ENCODE measurements around the gene RBM33. TPM values are rescaled to one million over a fixed set of nuclear protein-coding genes. Genes with fewer than 3 reads are reported as not detected.

RBM33 gene
- total RNA-seq, 2 experiments from 2014 or later = 82.7 to 84.8 TPM

GRCh38 chr7:155653803-155654202 is 9.3 kb downstream of the RBM33 start:
- peaks cover 39% of the 10 kb centered on the region for H3K36me3 Mint-ChIP-seq (ENCODE audit: low read depth)
- CTCF ChIA-PET = interaction anchor here (1.0 kb wide), 1 partner anchor 11 kb away, joined by 3 read pairs; no protein-coding TSS in a partner anchor
- H3K9me3 Mint-ChIP-seq = peaks cover 10% of the 10 kb centered on the region
- no peak overlapping the region for H3K27ac Mint-ChIP-seq
- no peaks in the 10 kb centered on the region for H3K27me3 Mint-ChIP-seq
- peaks cover 48% of the 10 kb centered on the region for H3K4me1 Mint-ChIP-seq
- no peak overlapping the region for H3K4me3 Mint-ChIP-seq
- no peak for DNase-seq
- POLR2A ChIA-PET = no interaction called here

DNA sequence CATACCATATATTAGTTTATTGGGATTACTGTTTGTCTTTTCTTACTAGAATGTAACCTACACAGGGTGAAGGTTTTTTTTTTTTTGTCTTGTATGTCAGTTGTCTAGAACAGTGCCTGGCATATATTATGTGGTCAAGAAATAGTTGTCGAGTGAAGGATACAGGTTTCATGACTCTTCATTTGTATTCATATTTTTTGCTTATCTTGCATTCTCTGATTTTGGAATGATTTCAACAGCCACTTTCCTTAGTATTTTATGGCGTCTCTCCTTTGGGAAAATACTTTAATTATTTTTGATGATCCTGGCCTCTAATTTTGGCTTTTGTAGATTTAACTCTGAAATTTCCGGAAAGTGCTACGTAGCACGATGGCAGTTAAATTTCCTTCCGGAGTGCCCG is 12.4 kb downstream of the RBM33 start:
- DNase-seq = no peak
- Mint-ChIP-seq H3K4me1 (peaks cover 49% of the 10 kb centered on the region), H3K9me3 (peaks cover 3% of the 10 kb centered on the region), H3K27me3 (no peaks in the 10 kb centered on the region), H3K27ac (no peak overlapping the region), H3K36me3 (ENCODE audit: low read depth) (peaks cover 34% of the 10 kb centered on the region), H3K4me3 (no peak overlapping the region)
- ChIA-PET POLR2A (no interaction called here), CTCF (interaction anchor here (0.6 to 1.1 kb wide), 2 partner anchors 24 to 1530 kb away, joined by 3 to 4 read pairs; no protein-coding TSS in a partner anchor)

DNA sequence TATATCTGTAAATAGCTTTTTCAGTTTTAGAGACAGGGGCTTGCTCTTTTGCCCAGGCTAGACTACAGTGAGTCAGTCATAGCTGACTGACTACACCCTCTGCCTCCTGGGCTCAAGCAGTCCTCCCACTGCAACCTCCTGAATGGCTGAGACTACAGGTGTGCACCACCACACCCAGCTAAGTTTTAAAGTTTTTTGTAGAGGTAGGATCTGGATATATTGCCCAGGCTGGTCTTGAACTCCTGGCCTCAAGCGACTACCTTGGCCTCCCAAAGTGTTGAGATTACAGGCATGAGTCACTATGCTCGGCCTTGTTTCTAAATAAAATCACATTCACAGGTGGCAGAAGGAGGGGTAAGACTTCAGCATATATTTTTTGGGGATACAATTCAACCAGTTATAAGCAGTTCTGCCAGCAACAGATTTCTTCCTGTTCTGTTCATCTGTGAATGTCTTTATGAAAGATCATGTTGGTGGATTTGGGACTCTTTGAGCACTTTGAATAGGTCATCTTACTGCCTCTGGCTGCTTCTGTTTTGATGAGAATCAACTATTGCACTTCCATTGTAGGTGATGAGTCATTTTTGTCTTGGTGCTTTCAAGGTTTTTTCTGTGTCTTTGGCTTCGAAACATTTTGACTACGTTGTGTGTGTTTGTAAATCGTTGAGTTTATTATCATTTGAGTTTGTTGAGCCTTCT is 15.7 kb downstream of the RBM33 start:
- Mint-ChIP-seq H3K27ac (no peak overlapping the region), H3K4me3 (no peak overlapping the region), H3K27me3 (no peaks in the 10 kb centered on the region), H3K4me1 (peaks cover 47% of the 10 kb centered on the region), H3K9me3 (peaks cover 3% of the 10 kb centered on the region), H3K36me3 (ENCODE audit: low read depth) (peaks cover 32% of the 10 kb centered on the region)
- CTCF ChIA-PET = interaction anchor here (1.0 kb wide), 1 partner anchor 12 kb away, joined by 5 read pairs; no protein-coding TSS in a partner anchor
- DNase-seq = no peak
- POLR2A ChIA-PET = no interaction called here

GRCh38 chr7:155660758-155661093 is 16.3 kb downstream of the RBM33 start:
- Mint-ChIP-seq H3K27ac (no peak overlapping the region), H3K4me1 (peaks cover 52% of the 10 kb centered on the region), H3K36me3 (ENCODE audit: low read depth) (peaks cover 37% of the 10 kb centered on the region), H3K4me3 (no peak overlapping the region), H3K9me3 (peaks cover 3% of the 10 kb centered on the region), H3K27me3 (no peaks in the 10 kb centered on the region)
- DNase-seq = no peak
- ChIA-PET POLR2A (no interaction called here), CTCF (no interaction called here)

- POLR2A ChIA-PET = interaction anchor here (1.0 kb wide), 1 partner anchor 13 kb away, joined by 3 read pairs; no protein-coding TSS in a partner anchor
- peaks cover 50% of the 10 kb centered on the region for H3K4me1 Mint-ChIP-seq
- CTCF ChIA-PET = interaction anchor here (0.5 to 0.8 kb wide), 4 partner anchors 18 to 337 kb away, joined by 3 to 7 read pairs (median 4); no protein-coding TSS in a partner anchor
- no peak overlapping the region for H3K4me3 Mint-ChIP-seq
- H3K27ac Mint-ChIP-seq = no peak overlapping the region
- no peaks in the 10 kb centered on the region for H3K27me3 Mint-ChIP-seq
- H3K36me3 Mint-ChIP-seq (ENCODE audit: low read depth) = peaks cover 42% of the 10 kb centered on the region
- H3K9me3 Mint-ChIP-seq = peaks cover 3% of the 10 kb centered on the region
- DNase-seq = no peak
Measured at GRCh38 chr7:155662343-155663043, 18.0 kb downstream of the RBM33 start.

DNA sequence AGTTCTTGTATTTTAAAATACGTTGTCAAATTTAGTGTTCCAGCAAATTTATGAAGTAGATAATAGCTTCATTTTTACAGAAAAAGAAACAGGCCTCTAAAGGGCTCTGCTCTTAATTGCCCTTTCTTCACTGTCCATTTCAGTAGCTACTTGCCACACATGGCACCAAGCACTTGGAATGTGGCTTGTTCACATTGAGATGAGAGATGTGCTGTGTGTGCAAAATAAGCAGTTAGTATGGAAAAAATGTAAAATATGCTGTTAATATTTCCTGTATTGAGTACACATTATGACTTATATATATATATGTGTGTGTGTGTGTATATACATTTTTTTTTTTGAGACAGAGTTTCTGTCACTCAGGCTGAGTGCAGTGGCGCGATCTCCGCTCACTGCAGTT is 19.5 kb downstream of the RBM33 start:
- Mint-ChIP-seq H3K27ac (no peak overlapping the region), H3K4me3 (no peak overlapping the region), H3K36me3 (ENCODE audit: low read depth) (peaks cover 43% of the 10 kb centered on the region), H3K9me3 (peaks cover 3% of the 10 kb centered on the region), H3K27me3 (no peaks in the 10 kb centered on the region), H3K4me1 (peaks cover 59% of the 10 kb centered on the region)
- ChIA-PET POLR2A (interaction anchor here (0.6 to 1.0 kb wide), 2 partner anchors 13 to 15 kb away, joined by 3 read pairs; no protein-coding TSS in a partner anchor), CTCF (interaction anchor here (1.2 kb wide), 1 partner anchor 60 kb away, joined by 3 read pairs; no protein-coding TSS in a partner anchor)
- no peak for DNase-seq

GRCh38 chr7:155665079-155665956 is 20.9 kb downstream of the RBM33 start:
- Mint-ChIP-seq H3K36me3 (ENCODE audit: low read depth) (peaks cover 36% of the 10 kb centered on the region), H3K4me1 (peaks cover 56% of the 10 kb centered on the region)
- no peak for DNase-seq

GRCh38 chr7:155665957-155666287 is 21.5 kb downstream of the RBM33 start:
- ChIA-PET CTCF (interaction anchor here (0.6 to 1.2 kb wide), 3 partner anchors 13 to 66 kb away, joined by 3 read pairs; no protein-coding TSS in a partner anchor), POLR2A (interaction anchor here (0.9 kb wide), 1 partner anchor 18 kb away, joined by 3 read pairs; no protein-coding TSS in a partner anchor)
- Mint-ChIP-seq H3K4me1 (peaks cover 56% of the 10 kb centered on the region), H3K9me3 (no peaks in the 10 kb centered on the region), H3K4me3 (no peak overlapping the region), H3K27me3 (no peaks in the 10 kb centered on the region), H3K36me3 (ENCODE audit: low read depth) (peaks cover 31% of the 10 kb centered on the region), H3K27ac (peak overlapping the region; percentile 17)
- DNase-seq = no peak

More at GRCh38 chr7:155665079-155665956, 20.9 kb downstream of the RBM33 start:
- Mint-ChIP-seq H3K27ac (peak overlapping the region; percentile 26), H3K9me3 (no peaks in the 10 kb centered on the region), H3K4me3 (no peak overlapping the region), H3K27me3 (no peaks in the 10 kb centered on the region)
- POLR2A ChIA-PET = interaction anchor here (0.9 kb wide), 1 partner anchor 17 kb away, joined by 3 read pairs; no protein-coding TSS in a partner anchor
- CTCF ChIA-PET = interaction anchor here (0.6 to 1.2 kb wide), 3 partner anchors 12 to 65 kb away, joined by 3 read pairs; no protein-coding TSS in a partner anchor

DNA sequence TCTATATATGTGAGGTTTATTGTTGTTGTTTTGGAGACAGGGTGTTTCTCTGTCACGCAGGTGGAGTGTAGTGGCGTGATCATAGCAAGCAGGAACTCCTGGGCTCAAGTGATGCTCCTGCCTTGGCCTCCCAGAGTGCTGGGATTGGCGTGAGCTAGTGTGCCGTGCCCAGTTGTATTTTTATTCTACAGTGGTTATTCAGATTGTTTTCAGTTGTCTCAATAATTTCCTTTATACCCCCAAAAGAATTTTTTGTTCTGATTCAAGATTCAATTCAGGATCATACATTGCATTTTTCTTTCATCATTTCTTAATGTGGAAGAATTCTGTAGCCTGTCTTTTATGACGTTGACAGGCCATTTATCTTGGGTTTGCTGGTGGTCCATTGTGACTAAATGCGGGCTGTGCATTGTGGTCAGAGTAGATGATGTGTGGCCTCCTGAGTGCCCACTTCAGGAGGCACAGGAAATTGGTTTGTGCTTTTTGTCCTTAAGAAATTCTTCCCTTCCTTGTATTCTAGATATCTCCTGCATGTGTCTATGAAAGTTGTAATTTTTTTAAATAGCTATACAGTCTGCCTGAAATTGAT is 22.9 kb downstream of the RBM33 start:
- CTCF ChIA-PET = no interaction called here
- POLR2A ChIA-PET = no interaction called here

DNA sequence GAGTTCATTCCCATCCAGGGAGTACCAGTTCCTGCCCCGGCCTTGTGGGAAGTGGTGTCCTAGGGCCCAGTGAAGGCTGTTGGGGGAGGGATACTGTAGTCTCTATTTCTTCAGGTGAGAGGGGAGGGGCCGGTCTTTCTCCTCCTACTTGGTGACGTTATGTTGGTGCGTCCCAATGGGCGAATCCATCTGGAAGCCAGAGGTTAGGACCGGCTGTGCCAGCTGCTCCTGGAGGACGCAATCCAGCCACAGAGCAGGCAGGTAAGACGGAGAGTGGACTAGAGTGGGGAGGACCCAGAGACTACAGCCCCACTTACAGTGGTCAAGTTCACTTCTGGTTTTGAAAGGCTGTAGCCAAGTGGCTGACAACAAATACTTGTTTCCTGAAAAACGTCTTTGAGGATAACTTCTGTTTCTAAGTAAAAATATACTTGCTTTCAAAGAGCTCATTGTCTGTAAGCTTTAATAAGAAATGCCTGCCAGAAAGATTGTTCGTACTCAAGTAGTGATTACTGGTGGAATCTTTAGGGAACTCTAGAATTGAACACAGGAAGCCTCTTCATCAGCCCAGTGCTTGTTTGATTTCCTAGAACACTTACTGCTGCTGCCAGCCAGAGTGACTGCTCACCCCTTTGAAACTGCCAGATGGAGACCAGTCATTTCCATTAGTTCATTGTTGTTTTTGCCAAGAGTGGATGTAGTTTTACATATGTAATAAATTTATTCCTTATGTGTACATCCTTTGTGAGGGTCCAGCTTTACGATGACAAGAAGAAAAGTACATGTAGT is 25.4 kb downstream of the RBM33 start:
- CTCF ChIA-PET = interaction anchor here (0.6 to 1.1 kb wide), 2 partner anchors 22 to 117 kb away, joined by 3 read pairs; no protein-coding TSS in a partner anchor
- POLR2A ChIA-PET = no interaction called here
- Mint-ChIP-seq H3K27me3 (no peaks in the 10 kb centered on the region), H3K27ac (no peak overlapping the region), H3K4me1 (peaks cover 44% of the 10 kb centered on the region), H3K9me3 (no peaks in the 10 kb centered on the region), H3K36me3 (ENCODE audit: low read depth) (peaks cover 34% of the 10 kb centered on the region), H3K4me3 (no peak overlapping the region)
- DNase-seq = no peak

More for the DNA sequence above, 22.9 kb downstream of the RBM33 start:
- Mint-ChIP-seq H3K4me3 (no peak overlapping the region), H3K27ac (no peak overlapping the region), H3K4me1 (peaks cover 50% of the 10 kb centered on the region), H3K9me3 (no peaks in the 10 kb centered on the region), H3K36me3 (ENCODE audit: low read depth) (peaks cover 23% of the 10 kb centered on the region), H3K27me3 (no peaks in the 10 kb centered on the region)
- no peak for DNase-seq

DNA sequence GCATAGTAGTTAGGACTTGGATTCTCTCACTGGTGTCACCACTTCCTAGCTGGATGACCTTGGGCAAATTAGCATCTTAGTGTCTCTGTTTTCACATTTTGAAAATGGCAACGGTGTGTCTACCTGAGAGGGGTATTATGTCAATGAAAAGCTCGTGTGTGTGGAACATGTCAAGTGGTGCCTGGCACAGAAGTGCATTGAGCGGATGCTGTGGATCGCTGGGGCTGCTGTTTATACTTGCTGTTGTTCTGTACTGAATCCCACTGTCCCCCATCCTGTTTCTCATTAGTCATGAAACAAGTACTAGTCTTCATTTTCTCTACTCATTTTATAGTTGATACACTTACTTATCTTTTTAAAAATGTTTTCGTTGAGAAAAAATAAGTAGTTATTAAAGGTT is 26.1 kb downstream of the RBM33 start:
- peaks cover 38% of the 10 kb centered on the region for H3K4me1 Mint-ChIP-seq
- no peaks in the 10 kb centered on the region for H3K9me3 Mint-ChIP-seq
- H3K27ac Mint-ChIP-seq = no peak overlapping the region
- ChIA-PET CTCF (interaction anchor here (0.6 to 1.1 kb wide), 2 partner anchors 22 to 116 kb away, joined by 3 read pairs; no protein-coding TSS in a partner anchor), POLR2A (no interaction called here)
- peaks cover 30% of the 10 kb centered on the region for H3K36me3 Mint-ChIP-seq (ENCODE audit: low read depth)
- no peaks in the 10 kb centered on the region for H3K27me3 Mint-ChIP-seq
- DNase-seq = no peak
- no peak overlapping the region for H3K4me3 Mint-ChIP-seq

All from activated CD4-positive, alpha-beta T cell treated with anti-CD3 and anti-CD28 coated beads, Interleukin-2, amount 10 ng/mL, durations not matched to agents 7 days and 5 days (primary cell).